Measurements from ENCODE around the gene CNTNAP4. TPM values are rescaled to one million over a fixed set of nuclear protein-coding genes. Genes with fewer than 3 reads are reported as not detected.

Gene CNTNAP4
- total and polyA plus RNA-seq, 9 donors: 7.1 to 16.0 (median 9.0) TPM

DNA sequence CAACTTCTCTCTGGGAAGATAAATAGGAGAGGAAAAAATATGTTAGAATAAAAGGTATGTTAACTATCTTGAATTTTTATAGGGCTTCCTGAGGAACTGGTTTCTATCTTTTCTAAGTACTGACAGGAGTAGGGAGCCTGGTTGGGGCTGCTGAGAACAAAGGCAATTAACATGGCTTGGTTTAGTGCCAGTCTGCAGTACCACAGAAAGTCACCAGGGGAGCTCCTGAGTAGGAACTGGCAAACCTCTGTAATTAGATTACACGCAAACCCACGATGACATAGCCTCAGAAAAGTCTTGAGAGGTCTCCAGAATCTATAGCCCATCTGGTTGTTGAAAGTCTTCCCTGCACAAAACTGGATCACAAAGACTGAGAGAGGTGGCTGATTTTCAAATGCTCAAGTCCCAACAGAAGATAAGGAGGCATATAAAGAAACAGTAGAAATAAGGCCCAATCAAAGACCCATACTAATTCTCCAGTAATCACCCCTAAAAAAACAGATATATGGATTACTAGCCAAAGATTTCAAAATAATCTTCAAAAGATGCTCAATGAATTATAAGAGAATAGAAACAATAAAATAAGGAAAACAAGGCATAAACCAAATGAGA lies 11.7 kb upstream of the CNTNAP4 start:
- WGBS (ENCODE audit: insufficient coverage): 20% methylated on average over 2 of the region's 2 CpGs
- DNase-seq: no peak
- Histone ChIP-seq H3K27me3 (ENCODE audit: control insufficient read depth, insufficient read depth, low read length) (no peaks in the 10 kb centered on the region), H3K4me3 (ENCODE audit: low read length) (no peak overlapping the region), H3K36me3 (ENCODE audit: control insufficient read depth, insufficient read depth, low read length) (no peaks in the 10 kb centered on the region), H3K4me1 (ENCODE audit: control insufficient read depth, insufficient read depth, low read length) (no peaks in the 10 kb centered on the region), H3K27ac (ENCODE audit: low read length) (no peak overlapping the region), H3K9me3 (replicated peaks; ENCODE audit: control insufficient read depth, low read depth, low read length) (no peaks in the 10 kb centered on the region)

DNA sequence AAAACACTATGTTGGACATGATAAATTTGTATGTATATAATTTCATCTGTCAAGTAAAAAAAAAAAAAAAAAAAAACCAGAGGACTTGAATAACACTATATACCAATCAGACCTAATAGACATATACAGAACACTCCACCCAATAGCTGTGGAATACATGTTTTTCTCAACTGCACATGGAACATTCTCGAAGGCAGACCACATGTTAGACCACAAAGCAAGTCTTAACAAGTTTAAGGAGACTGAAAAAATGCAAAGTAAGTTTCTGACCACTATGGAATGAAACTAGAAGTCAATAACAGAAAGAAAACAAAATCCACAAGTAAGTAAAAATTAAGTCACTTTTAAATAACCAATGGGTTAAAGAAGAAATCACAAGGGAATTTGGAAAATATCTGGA lies 8.4 kb upstream of the CNTNAP4 start:
- Histone ChIP-seq H3K4me3 (ENCODE audit: low read length) (no peak overlapping the region), H3K27ac (ENCODE audit: low read length) (no peak overlapping the region), H3K27me3 (ENCODE audit: control insufficient read depth, insufficient read depth, low read length) (no peaks in the 10 kb centered on the region), H3K36me3 (ENCODE audit: control insufficient read depth, insufficient read depth, low read length) (no peaks in the 10 kb centered on the region), H3K4me1 (ENCODE audit: control insufficient read depth, insufficient read depth, low read length) (no peaks in the 10 kb centered on the region), H3K9me3 (replicated peaks; ENCODE audit: control insufficient read depth, low read depth, low read length) (no peaks in the 10 kb centered on the region)
- DNase-seq: no peak
- no CpG with 5 or more reads among the region's 1 CpG for WGBS (ENCODE audit: insufficient coverage)

DNA sequence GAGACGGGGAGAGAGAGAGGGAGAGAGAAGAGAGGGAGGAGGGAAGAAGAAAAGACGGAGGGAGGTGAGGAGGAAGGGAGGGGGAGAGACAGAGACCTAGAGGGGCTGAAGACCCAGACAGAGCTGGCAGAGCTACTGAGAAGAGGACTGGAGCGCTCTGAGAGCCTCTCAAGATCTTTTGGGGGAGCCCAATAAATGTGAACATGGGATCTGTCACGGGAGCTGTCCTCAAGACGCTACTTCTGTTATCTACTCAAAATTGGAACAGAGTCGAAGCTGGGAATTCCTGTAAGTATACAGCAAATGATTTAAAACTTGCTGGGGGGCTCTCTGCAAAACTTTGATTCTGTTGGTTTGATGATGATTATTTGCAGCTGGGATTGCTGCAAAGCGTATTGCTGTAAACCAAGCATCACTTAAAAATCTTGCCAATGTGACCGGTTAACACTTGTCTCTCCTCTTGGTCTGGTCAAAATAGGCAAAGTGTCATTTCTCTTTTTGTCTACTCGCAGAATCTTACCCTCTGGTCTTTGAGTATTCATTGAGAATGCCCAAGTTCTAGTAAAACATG lies 344 bp downstream of the CNTNAP4 start:
- peak overlapping the region; percentile 76 for H3K27ac ChIP-seq (ENCODE audit: low read length)
- no peaks in the 10 kb centered on the region for H3K36me3 ChIP-seq (ENCODE audit: control insufficient read depth, insufficient read depth, low read length)
- no peaks in the 10 kb centered on the region for H3K4me1 ChIP-seq (ENCODE audit: control insufficient read depth, insufficient read depth, low read length)
- DNase-seq: peak; percentile 64
- 1% methylated on average over 4 of the region's 9 CpGs for WGBS (ENCODE audit: insufficient coverage)
- H3K27me3 ChIP-seq (ENCODE audit: control insufficient read depth, insufficient read depth, low read length): peaks cover 2% of the 10 kb centered on the region
- H3K9me3 ChIP-seq (replicated peaks; ENCODE audit: control insufficient read depth, low read depth, low read length): no peaks in the 10 kb centered on the region
- peak overlapping the region; percentile 29 for H3K4me3 ChIP-seq (ENCODE audit: low read length)

DNA sequence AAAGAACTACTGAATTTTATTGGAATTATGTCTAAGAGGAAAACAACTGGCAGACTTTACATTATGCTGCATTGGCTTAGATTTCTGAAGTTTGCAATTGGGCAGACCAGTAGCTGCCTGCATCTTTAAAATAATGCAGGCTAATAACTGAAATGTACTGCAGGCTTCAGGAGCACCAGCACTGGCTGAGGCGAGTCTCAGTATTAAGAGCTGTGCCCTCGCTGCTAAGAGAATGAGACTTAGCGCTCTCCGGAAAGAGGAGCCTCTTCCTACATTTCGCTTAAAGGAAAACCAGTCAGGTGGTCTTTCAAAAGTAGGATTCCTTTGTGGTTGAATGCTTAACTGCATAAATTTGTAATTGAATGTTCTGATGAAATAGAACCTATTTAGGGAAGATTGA lies 885 bp downstream of the CNTNAP4 start:
- DNase-seq: peak; percentile 31
- H3K4me1 ChIP-seq (ENCODE audit: control insufficient read depth, insufficient read depth, low read length): no peaks in the 10 kb centered on the region

DNA sequence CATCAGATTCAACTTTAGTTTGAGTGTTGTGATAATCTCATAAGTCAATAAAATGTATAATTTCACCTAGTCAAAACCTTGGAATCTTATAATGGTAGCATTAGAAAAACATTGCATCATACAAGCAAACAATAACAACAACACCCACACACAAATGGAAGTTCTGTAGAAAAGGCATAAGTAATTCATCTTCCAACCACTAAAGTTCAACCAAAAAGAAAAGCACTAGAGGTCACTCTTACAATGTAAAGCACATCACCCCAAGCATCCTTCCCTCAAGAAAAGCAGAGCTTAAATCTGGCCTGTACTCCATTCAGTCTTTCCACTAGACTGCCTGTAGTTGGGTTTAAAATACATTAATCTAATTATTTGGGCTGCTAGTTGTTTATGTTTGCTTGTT lies 1.8 kb downstream of the CNTNAP4 start:
- no peak overlapping the region for H3K27ac ChIP-seq (ENCODE audit: low read length)
- H3K27me3 ChIP-seq (ENCODE audit: control insufficient read depth, insufficient read depth, low read length): peaks cover 2% of the 10 kb centered on the region
- H3K4me3 ChIP-seq (ENCODE audit: low read length): no peak overlapping the region
- no peaks in the 10 kb centered on the region for H3K9me3 ChIP-seq (replicated peaks; ENCODE audit: control insufficient read depth, low read depth, low read length)
- DNase-seq: peak; percentile 84
- no peaks in the 10 kb centered on the region for H3K4me1 ChIP-seq (ENCODE audit: control insufficient read depth, insufficient read depth, low read length)
- no peaks in the 10 kb centered on the region for H3K36me3 ChIP-seq (ENCODE audit: control insufficient read depth, insufficient read depth, low read length)

More for the DNA sequence above, 885 bp downstream of the CNTNAP4 start:
- peak overlapping the region; percentile 29 for H3K4me3 ChIP-seq (ENCODE audit: low read length)
- 14% methylated on average over 1 of the region's 5 CpGs for WGBS (ENCODE audit: insufficient coverage)
- H3K27ac ChIP-seq (ENCODE audit: low read length): peak overlapping the region; percentile 76
- no peaks in the 10 kb centered on the region for H3K36me3 ChIP-seq (ENCODE audit: control insufficient read depth, insufficient read depth, low read length)
- peaks cover 2% of the 10 kb centered on the region for H3K27me3 ChIP-seq (ENCODE audit: control insufficient read depth, insufficient read depth, low read length)
- H3K9me3 ChIP-seq (replicated peaks; ENCODE audit: control insufficient read depth, low read depth, low read length): no peaks in the 10 kb centered on the region

DNA sequence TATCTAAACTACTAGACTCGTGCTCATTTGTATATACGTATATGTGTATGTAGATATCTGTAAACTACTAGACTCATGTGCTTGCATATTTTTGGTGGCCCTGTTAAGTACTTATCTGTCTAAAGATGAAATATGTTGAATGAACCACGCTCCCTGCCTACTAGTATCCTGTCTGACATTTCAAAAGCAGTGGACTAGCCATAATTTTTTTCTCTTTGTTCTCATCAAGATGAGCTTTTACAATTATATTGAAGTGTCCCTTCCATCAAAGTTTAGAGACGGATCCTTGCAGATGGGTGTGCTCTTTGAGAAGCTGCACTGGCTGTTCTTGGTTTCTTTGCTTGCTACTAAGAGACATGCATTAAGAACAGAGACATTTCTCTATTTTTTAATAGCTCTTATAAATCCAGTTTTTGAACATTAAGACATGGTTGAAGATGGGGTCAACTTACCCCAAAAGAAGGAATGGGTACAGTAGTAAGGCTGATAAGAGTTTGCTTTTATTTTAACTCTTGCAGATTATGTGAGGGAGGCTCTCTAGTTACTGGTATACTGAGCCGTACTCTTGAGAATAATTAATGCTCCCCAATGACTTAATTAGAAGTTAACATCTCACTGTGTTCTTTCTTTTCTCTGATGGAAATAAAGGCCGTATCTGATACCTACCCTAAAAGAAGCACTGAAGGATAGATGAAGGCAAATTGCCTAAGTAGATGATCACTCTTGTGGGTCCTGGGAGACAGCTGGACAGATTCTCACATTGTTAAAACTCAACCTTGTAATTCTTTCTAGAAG lies 3.4 kb downstream of the CNTNAP4 start:
- peaks cover 2% of the 10 kb centered on the region for H3K27me3 ChIP-seq (ENCODE audit: control insufficient read depth, insufficient read depth, low read length)
- H3K36me3 ChIP-seq (ENCODE audit: control insufficient read depth, insufficient read depth, low read length): no peaks in the 10 kb centered on the region
- no peak overlapping the region for H3K4me3 ChIP-seq (ENCODE audit: low read length)
- no peaks in the 10 kb centered on the region for H3K9me3 ChIP-seq (replicated peaks; ENCODE audit: control insufficient read depth, low read depth, low read length)
- no peaks in the 10 kb centered on the region for H3K4me1 ChIP-seq (ENCODE audit: control insufficient read depth, insufficient read depth, low read length)
- H3K27ac ChIP-seq (ENCODE audit: low read length): no peak overlapping the region
- DNase-seq: no peak
- WGBS (ENCODE audit: insufficient coverage): no CpG with 5 or more reads among the region's 6 CpGs

DNA sequence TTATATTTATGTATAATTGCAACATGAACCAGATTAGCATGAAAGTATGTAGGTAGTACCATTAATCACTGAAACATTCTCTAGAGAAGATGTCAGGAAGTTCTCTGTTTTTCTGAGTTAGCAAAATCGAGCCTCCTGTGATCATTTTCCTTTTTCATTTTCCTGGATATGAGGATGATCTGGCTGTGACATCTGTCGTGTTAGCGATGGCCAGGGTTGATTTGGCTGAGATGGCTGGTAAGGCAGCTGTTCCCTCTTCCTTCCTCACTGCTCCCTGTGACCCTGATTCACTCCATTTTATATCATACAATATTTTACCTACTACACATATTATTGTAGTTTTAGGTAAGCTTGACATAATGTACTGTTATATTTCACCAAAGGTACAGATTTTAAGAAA lies 10.3 kb downstream of the CNTNAP4 start:
- Histone ChIP-seq H3K4me3 (ENCODE audit: low read length) (no peak overlapping the region), H3K27ac (ENCODE audit: low read length) (no peak overlapping the region), H3K27me3 (ENCODE audit: control insufficient read depth, insufficient read depth, low read length) (no peaks in the 10 kb centered on the region), H3K4me1 (ENCODE audit: control insufficient read depth, insufficient read depth, low read length) (no peaks in the 10 kb centered on the region), H3K9me3 (replicated peaks; ENCODE audit: control insufficient read depth, low read depth, low read length) (no peaks in the 10 kb centered on the region), H3K36me3 (ENCODE audit: control insufficient read depth, insufficient read depth, low read length) (no peaks in the 10 kb centered on the region)
- 30% methylated on average over 2 of the region's 3 CpGs for WGBS (ENCODE audit: insufficient coverage)
- no peak for DNase-seq

DNA sequence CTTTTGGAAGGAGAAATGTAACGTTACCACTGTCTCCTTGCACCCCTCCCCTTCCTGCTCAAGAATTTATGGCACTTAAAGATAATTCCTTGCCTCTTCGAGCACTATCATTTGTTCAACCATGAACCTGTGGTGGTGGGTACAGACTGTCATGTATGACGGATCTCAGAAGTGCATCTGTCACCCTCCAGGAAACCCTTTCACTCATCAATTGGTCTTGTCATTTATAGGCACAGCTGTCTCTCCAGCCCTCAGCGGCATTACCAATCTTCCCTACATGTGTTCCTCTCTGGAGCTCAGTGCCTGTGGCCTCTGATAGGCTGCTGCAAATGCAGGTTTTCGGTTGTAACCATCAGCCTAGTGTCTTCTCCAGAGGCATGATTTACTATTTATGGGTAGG lies 15.0 kb downstream of the CNTNAP4 start:
- Histone ChIP-seq H3K27me3 (ENCODE audit: control insufficient read depth, insufficient read depth, low read length) (no peaks in the 10 kb centered on the region), H3K27ac (ENCODE audit: low read length) (no peak overlapping the region), H3K9me3 (replicated peaks; ENCODE audit: control insufficient read depth, low read depth, low read length) (no peaks in the 10 kb centered on the region), H3K4me3 (ENCODE audit: low read length) (no peak overlapping the region), H3K4me1 (ENCODE audit: control insufficient read depth, insufficient read depth, low read length) (no peaks in the 10 kb centered on the region), H3K36me3 (ENCODE audit: control insufficient read depth, insufficient read depth, low read length) (no peaks in the 10 kb centered on the region)
- DNase-seq: no peak
- 73% methylated on average over 5 of the region's 5 CpGs for WGBS (ENCODE audit: insufficient coverage)

DNA sequence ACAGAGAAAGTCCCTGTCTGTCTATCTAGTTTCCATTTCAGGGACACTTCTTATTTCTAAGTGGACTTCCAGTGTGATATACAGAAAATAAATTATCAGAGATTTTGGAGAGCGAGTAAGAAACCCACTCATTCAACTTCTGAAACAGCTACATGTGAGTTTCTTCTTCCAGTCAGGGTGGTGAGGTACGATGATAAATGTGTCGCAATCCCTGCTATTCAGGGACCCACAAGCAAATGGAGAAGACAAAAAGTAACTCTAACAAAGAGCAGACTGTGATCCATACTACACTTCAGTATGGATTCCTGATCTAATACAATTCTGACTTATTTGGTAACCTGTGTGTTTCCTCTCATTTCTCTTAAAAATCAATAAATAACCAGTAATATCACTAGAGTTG lies 16.8 kb downstream of the CNTNAP4 start:
- no peaks in the 10 kb centered on the region for H3K4me1 ChIP-seq (ENCODE audit: control insufficient read depth, insufficient read depth, low read length)
- H3K4me3 ChIP-seq (ENCODE audit: low read length): no peak overlapping the region
- no peaks in the 10 kb centered on the region for H3K9me3 ChIP-seq (replicated peaks; ENCODE audit: control insufficient read depth, low read depth, low read length)
- H3K27ac ChIP-seq (ENCODE audit: low read length): no peak overlapping the region
- H3K27me3 ChIP-seq (ENCODE audit: control insufficient read depth, insufficient read depth, low read length): no peaks in the 10 kb centered on the region
- 80% methylated on average over 1 of the region's 3 CpGs for WGBS (ENCODE audit: insufficient coverage)
- H3K36me3 ChIP-seq (ENCODE audit: control insufficient read depth, insufficient read depth, low read length): no peaks in the 10 kb centered on the region
- no peak for DNase-seq

DNA sequence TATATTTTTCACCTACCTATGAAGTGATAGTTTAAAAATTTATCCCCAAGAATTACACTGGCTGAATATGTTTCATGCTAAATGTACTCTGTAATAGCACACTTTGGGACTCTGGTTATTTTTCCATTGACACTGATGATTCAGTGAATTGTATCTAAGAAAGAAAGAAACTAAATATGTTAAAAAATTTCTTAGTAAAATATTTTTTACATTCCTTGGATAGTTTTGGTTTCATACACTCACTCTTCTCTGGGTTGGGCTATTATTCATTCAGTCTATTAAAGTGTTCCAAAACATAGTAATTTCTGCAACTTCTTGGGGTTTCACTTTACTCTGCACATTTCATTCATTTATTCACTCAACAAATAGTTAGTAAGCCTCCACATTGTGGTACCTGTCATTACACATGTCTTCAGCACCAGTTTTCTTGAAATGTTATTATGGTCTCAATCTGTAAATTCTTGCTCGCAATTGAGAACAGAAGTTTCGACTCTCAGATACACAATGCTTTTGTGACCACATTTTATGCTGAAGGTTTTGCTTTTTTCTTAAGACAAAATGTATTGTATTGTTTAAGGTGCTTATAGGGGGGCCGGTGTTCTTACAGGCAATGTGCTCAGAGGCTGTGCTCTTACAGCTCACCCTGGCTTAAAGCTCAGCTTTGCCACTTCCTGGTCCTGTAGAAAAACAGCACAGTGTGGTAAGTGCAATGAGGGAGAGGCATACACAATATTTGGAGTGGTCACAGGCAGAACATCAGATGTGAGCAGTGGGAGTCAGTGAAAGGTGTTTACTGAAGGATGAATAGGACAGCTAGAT lies 17.4 kb downstream of the CNTNAP4 start:
- Histone ChIP-seq H3K4me1 (ENCODE audit: control insufficient read depth, insufficient read depth, low read length) (no peaks in the 10 kb centered on the region), H3K27ac (ENCODE audit: low read length) (no peak overlapping the region), H3K4me3 (ENCODE audit: low read length) (no peak overlapping the region), H3K36me3 (ENCODE audit: control insufficient read depth, insufficient read depth, low read length) (no peaks in the 10 kb centered on the region), H3K27me3 (ENCODE audit: control insufficient read depth, insufficient read depth, low read length) (no peaks in the 10 kb centered on the region), H3K9me3 (replicated peaks; ENCODE audit: control insufficient read depth, low read depth, low read length) (no peaks in the 10 kb centered on the region)
- DNase-seq: no peak
- WGBS (ENCODE audit: insufficient coverage): 50% methylated on average over 1 of the region's 3 CpGs

Data from muscle of leg (tissue), 11 donors.